Natural killer cell (primary cell): Measurements from ENCODE around the gene PHLPP1. TPM values are rescaled to one million over a fixed set of nuclear protein-coding genes. Genes with fewer than 3 reads are reported as not detected.

ENCODE experiments used
- ATAC-seq, 3 donors: fragments of 150-1000 bp in 2 of 3; fragments of 200-7000 bp in 1 of 3; cut with Tn5 transposase; 1 replicate in 1 of 3; 2 replicates in 2 of 3; pipeline ENCODE4 v1.10.0; 2021; ENCODE audit warnings: mild to moderate bottlenecking in 2 of 3, moderate library complexity in 2 of 3
- DNase-seq, 2 donors: peaks; one replicate each; pipeline versions ENCODE4 v3.0.0 to v3.0.0-alpha.2; 2013 to 2021; ENCODE audit warnings: mixed read lengths in 1 of 2
- H3K27ac ChIP-seq: one replicate; pipeline ENCODE4 v1.5.1; 2013; ENCODE audit warnings: mild to moderate bottlenecking, low read length
- H3K27me3 ChIP-seq: one replicate; pipeline ENCODE4 v1.6.1; 2013; ENCODE audit warnings: low read length; ENCODE audit not compliant: control insufficient read depth, insufficient read depth
- H3K36me3 ChIP-seq: one replicate; pipeline ENCODE4 v1.6.1; 2013; ENCODE audit warnings: low read length; ENCODE audit not compliant: control insufficient read depth, insufficient read depth
- H3K4me1 ChIP-seq: one replicate; pipeline ENCODE4 v1.6.1; 2013; ENCODE audit warnings: low read length; ENCODE audit not compliant: control insufficient read depth, insufficient read depth
- H3K4me3 ChIP-seq: one replicate; pipeline ENCODE4 v1.5.1; 2013; ENCODE audit warnings: low read length
- H3K9me3 ChIP-seq: one replicate; pipeline ENCODE4 v1.6.1; 2013; ENCODE audit warnings: low read length; ENCODE audit not compliant: control insufficient read depth, insufficient read depth
- H3K27ac Mint-ChIP-seq, 2 donors: one replicate each; pipeline ENCODE4 v1.8.0; 2022; ENCODE audit warnings: mild to moderate bottlenecking in 2 of 2, mixed read lengths in 2 of 2, moderate library complexity in 1 of 2
- H3K27me3 Mint-ChIP-seq, 2 donors: one replicate each; pipeline ENCODE4 v1.8.0; 2022; ENCODE audit warnings: low read depth in 2 of 2, mixed read lengths in 2 of 2
- H3K36me3 Mint-ChIP-seq: one replicate; pipeline ENCODE4 v1.8.0; 2022; ENCODE audit warnings: mixed read lengths
- H3K4me1 Mint-ChIP-seq, 2 donors: one replicate each; pipeline ENCODE4 v1.8.0; 2022; ENCODE audit warnings: mixed read lengths in 2 of 2
- H3K4me3 Mint-ChIP-seq: one replicate; pipeline ENCODE4 v1.8.0; 2022; ENCODE audit warnings: mild to moderate bottlenecking, moderate library complexity, mixed read lengths
- H3K9me3 Mint-ChIP-seq, 2 donors: one replicate each; pipeline ENCODE4 v1.8.0; 2022; ENCODE audit warnings: mixed read lengths in 2 of 2
- WGBS: methylation state at CpG from one replicate; pipeline ENCODE4 v1.1.7; 2013; ENCODE audit warnings: missing lambda C conversion rate; ENCODE audit not compliant: insufficient coverage; 5-methylcytosine and 5-hydroxymethylcytosine counted together
- intact Hi-C: fragments of 100-400 bp; cut with micrococcal nuclease; formaldehyde crosslinking; loops from one replicate; pipeline ENCODE4 v1.14.2; 2022
- total RNA-seq, 4 donors: library from RNA; stranded (reverse); fragments of 120-200 nt in 1 of 4; gene quantifications; one replicate each; pipeline versions ENCODE4 v1.2.3 to v1.2.4, GENCODE V29; 2013 to 2022
- TF ChIP-seq, protein P1 (sequence below): fragments of 200-600 bp; IDR thresholded peaks from one replicate; pipeline ENCODE4 v1.8.0; 2022; ENCODE audit warnings: antibody characterized with exemption

Gene PHLPP1
- total RNA-seq, 3 donors from 2014 or later (not counting 1 experiment from before 2014, with no cell fraction given): 12.1 to 14.8 (median 12.2) TPM

DNA sequence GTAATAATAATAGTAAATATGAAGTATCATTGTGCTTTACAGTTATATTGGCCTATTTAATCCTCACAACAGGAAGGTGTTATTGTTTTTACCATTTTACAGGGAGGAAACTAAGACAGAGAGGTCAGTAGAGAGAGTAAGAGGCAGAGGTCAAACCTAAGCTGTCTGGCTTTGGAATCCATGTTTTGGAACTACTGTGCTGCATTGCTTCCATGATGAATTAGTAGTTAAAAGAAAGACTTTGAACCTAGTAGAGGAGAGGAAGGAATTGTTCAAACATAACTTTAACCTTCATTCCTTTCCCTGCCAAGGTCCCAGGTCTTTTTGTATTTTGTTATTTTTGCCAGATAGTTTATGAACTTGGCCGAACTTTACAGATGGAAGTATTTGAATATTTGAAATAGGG, 80.9 kb downstream of the PHLPP1 start:
- ATAC-seq: no peak
- TF ChIP-seq, protein P1, sequence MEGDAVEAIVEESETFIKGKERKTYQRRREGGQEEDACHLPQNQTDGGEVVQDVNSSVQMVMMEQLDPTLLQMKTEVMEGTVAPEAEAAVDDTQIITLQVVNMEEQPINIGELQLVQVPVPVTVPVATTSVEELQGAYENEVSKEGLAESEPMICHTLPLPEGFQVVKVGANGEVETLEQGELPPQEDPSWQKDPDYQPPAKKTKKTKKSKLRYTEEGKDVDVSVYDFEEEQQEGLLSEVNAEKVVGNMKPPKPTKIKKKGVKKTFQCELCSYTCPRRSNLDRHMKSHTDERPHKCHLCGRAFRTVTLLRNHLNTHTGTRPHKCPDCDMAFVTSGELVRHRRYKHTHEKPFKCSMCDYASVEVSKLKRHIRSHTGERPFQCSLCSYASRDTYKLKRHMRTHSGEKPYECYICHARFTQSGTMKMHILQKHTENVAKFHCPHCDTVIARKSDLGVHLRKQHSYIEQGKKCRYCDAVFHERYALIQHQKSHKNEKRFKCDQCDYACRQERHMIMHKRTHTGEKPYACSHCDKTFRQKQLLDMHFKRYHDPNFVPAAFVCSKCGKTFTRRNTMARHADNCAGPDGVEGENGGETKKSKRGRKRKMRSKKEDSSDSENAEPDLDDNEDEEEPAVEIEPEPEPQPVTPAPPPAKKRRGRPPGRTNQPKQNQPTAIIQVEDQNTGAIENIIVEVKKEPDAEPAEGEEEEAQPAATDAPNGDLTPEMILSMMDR: no peak
- no peak overlapping the region for H3K4me3 ChIP-seq
- intact Hi-C loops: no loop called here
- H3K27me3 Mint-ChIP-seq: no peaks in the 10 kb centered on the region
- H3K9me3 ChIP-seq: no peaks in the 10 kb centered on the region
- no peak overlapping the region for H3K4me3 Mint-ChIP-seq
- no peak overlapping the region for H3K27ac ChIP-seq
- DNase-seq: no peak
- H3K36me3 ChIP-seq: no peaks in the 10 kb centered on the region
- no peaks in the 10 kb centered on the region for H3K36me3 Mint-ChIP-seq
- peaks cover 26 to 29% of the 10 kb centered on the region in 2 donors for H3K4me1 Mint-ChIP-seq
- H3K27ac Mint-ChIP-seq: no peak overlapping the region
- no peaks in the 10 kb centered on the region for H3K27me3 ChIP-seq
- 95% methylated on average over 1 of the region's 1 CpG for WGBS
- H3K9me3 Mint-ChIP-seq: no peaks in the 10 kb centered on the region
- no peaks in the 10 kb centered on the region for H3K4me1 ChIP-seq

DNA sequence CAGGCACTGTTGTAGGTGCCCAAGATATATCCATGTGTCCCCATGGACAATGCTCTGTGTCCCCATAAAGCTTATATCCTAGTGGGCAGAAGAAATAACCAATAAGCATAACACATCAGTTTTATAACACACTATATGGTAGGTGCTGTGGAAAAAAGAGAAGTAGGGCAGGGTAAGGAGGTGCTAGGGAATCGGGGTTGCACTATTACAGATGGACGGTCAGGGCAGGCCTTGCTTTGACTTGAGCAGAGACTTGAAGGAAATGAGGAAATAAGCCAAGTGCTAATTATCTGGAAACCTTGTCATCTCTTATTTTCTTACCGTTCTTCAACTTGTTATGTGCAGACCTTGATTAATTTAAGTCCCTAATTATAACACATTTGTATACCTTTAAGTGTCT, 82.0 kb downstream of the PHLPP1 start:
- Histone ChIP-seq H3K4me1 (no peaks in the 10 kb centered on the region), H3K9me3 (no peaks in the 10 kb centered on the region), H3K36me3 (no peaks in the 10 kb centered on the region), H3K27me3 (no peaks in the 10 kb centered on the region), H3K4me3 (no peak overlapping the region), H3K27ac (no peak overlapping the region)
- intact Hi-C loops: no loop called here
- Mint-ChIP-seq H3K4me3 (no peak overlapping the region), H3K36me3 (no peaks in the 10 kb centered on the region), H3K9me3 (no peaks in the 10 kb centered on the region), H3K4me1 (peaks cover 22 to 25% of the 10 kb centered on the region in 2 donors), H3K27me3 (no peaks in the 10 kb centered on the region), H3K27ac (no peak overlapping the region)
- TF ChIP-seq, protein P1: no peak
- ATAC-seq: no peak
- DNase-seq: no peak
- WGBS: 79% methylated on average over 2 of the region's 3 CpGs

GRCh38 chr18:62799977-62800376, 84.6 kb downstream of the PHLPP1 start:
- no peak overlapping the region for H3K4me3 ChIP-seq

More at GRCh38 chr18:62799977-62800376, 84.6 kb downstream of the PHLPP1 start:
- Histone ChIP-seq H3K27ac (no peak overlapping the region), H3K36me3 (no peaks in the 10 kb centered on the region), H3K27me3 (no peaks in the 10 kb centered on the region), H3K9me3 (no peaks in the 10 kb centered on the region), H3K4me1 (no peaks in the 10 kb centered on the region)
- intact Hi-C loops: loop anchor here (5.0 kb wide), 1 partner anchor 83 kb away; the partner anchor contains the start of gene PHLPP1
- whole genome bisulfite sequencing: 90% methylated on average over 5 of the region's 6 CpGs
- no peaks in the 10 kb centered on the region for H3K9me3 Mint-ChIP-seq
- H3K27ac Mint-ChIP-seq: no peak overlapping the region
- DNase-seq (no peak), ATAC-seq (no peak)
- no peaks in the 10 kb centered on the region for H3K27me3 Mint-ChIP-seq
- peaks cover 22 to 25% of the 10 kb centered on the region in 2 donors for H3K4me1 Mint-ChIP-seq
- H3K36me3 Mint-ChIP-seq: no peaks in the 10 kb centered on the region
- TF ChIP-seq, protein P1: no peak
- no peak overlapping the region for H3K4me3 Mint-ChIP-seq
